ENCODE results near the gene CTTNBP2.

DNA sequence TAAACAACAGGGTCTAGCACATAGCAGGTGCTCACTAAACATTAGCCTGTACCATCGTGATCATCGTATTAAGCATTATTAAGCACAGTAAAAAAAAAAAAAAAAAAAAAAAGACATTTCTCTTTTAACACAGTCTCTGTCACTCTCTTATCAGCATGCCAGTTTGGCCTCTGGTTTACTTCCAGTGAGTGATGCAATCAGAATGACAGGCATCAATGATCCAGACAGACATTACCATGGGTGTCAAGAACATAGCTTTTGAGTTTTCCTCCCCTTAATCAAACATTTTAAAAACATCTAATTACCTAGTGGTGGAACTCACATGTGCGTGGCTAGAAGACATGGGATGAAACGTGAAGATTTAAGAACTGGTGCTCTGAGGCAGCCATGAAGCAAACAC, 115.8 kb downstream of the CTTNBP2 start:
- TF ChIP-seq, protein P1, sequence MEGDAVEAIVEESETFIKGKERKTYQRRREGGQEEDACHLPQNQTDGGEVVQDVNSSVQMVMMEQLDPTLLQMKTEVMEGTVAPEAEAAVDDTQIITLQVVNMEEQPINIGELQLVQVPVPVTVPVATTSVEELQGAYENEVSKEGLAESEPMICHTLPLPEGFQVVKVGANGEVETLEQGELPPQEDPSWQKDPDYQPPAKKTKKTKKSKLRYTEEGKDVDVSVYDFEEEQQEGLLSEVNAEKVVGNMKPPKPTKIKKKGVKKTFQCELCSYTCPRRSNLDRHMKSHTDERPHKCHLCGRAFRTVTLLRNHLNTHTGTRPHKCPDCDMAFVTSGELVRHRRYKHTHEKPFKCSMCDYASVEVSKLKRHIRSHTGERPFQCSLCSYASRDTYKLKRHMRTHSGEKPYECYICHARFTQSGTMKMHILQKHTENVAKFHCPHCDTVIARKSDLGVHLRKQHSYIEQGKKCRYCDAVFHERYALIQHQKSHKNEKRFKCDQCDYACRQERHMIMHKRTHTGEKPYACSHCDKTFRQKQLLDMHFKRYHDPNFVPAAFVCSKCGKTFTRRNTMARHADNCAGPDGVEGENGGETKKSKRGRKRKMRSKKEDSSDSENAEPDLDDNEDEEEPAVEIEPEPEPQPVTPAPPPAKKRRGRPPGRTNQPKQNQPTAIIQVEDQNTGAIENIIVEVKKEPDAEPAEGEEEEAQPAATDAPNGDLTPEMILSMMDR (tag by site-specific recombination; IDR thresholded peaks at IDR 0.05): no peak
- TF ChIP-seq TCF7L2 (IDR thresholded peaks at IDR 0.05; ENCODE audit: borderline replicate concordance, low read depth, low read length) (no peak), ZNF23 (tag by site-specific recombination; IDR thresholded peaks at IDR 0.05; ENCODE audit: borderline replicate concordance) (no peak)
